HG02759 (cell line): ENCODE results near the gene MIER1.
"Not testable (repeated sequence)": the region's sequence is repeated elsewhere in the genome, so short reads cannot be mapped to it uniquely, and the experiment has no call there.

Source experiments
- ATAC-seq: cut with Tn5 transposase; IDR thresholded peaks from one replicate; pipeline ENCODE4 v1.9.1; 2021; ENCODE audit warnings: mild to moderate bottlenecking, moderate library complexity; ENCODE audit not compliant: unreplicated experiment

Gene MIER1

DNA sequence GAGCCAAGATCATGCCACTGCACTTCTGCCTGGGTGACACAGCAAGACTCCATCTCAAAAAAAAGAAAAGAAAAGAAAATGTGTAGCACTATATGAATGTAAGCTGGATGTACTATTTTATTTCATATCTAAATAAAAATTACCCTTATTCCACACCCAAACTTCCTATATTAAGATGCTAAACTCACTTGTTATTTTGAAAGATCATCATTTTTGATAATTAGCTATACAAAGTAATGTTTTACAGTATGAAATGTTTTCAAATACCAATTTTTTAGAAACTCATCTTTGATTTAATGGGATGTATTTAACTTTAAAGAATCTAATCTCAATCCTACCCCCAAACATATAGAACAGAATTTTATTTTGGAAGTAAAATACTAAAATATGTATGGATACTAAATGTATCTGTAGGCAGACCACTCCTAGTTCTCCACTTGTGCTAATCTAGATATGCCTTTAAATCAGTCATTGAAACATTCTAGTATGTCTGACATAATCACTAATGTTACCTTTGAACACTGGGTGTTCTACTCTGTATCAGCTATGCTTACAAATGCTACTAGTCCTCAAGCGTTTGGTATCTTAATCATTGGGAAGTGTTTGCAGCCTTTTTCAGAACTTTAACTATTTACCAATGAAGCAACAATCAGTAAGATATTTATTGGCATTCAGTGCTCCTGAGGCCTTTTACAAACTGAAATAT lies 12.9 kb downstream of the MIER1 start:
- ATAC-seq = no peak

GRCh38 chr1:66938613-66939012 lies 13.8 kb downstream of the MIER1 start:
- no peak for ATAC-seq

DNA sequence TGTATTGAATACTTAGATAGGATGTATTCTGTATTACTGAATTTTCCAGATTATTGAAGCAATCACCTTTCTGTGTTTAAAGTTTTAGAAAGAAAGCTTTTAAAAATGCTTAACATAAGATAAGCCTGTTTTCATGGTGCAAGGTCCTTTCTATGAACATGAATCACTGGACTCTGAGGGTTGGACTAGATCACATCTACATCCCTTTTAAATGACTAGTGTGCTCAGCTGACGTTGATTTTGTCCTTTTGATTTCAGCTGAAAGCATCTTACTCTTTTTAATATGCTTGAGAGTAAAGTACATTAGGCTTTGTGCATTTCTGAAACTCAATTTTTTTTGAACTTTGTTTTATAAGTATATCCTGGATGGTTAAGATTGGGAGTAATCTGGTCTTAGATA lies 16.2 kb downstream of the MIER1 start:
- ATAC-seq = no peak

DNA sequence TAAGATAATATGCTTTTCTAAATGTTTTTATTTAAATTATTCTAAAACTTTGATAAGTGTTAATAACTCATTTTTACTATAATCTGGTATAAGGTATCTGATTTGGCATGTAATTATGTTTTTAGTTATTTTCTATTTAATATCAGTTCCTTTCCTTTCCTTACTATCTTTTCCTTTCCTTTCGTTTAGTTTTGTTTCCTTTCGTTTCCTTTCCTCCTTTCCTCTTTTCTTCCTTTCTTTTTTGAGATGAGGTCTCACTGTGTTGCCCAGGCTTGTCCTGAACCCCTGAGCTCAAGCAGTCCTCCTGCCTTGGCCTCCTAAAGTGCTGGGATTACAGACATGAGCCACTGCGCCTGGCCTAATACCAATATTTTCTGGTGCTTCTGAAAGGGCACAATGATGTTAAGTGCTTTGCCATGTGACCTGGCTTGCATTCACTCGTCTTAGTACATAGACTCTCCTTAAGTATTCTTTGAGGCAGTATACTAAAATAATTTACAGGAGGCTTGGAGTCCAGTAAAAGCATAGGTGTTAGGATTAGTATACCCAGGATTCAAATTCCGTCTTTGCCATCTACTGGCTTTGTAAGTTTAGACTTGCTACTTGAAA lies 18.7 kb downstream of the MIER1 start:
- ATAC-seq = no peak

DNA sequence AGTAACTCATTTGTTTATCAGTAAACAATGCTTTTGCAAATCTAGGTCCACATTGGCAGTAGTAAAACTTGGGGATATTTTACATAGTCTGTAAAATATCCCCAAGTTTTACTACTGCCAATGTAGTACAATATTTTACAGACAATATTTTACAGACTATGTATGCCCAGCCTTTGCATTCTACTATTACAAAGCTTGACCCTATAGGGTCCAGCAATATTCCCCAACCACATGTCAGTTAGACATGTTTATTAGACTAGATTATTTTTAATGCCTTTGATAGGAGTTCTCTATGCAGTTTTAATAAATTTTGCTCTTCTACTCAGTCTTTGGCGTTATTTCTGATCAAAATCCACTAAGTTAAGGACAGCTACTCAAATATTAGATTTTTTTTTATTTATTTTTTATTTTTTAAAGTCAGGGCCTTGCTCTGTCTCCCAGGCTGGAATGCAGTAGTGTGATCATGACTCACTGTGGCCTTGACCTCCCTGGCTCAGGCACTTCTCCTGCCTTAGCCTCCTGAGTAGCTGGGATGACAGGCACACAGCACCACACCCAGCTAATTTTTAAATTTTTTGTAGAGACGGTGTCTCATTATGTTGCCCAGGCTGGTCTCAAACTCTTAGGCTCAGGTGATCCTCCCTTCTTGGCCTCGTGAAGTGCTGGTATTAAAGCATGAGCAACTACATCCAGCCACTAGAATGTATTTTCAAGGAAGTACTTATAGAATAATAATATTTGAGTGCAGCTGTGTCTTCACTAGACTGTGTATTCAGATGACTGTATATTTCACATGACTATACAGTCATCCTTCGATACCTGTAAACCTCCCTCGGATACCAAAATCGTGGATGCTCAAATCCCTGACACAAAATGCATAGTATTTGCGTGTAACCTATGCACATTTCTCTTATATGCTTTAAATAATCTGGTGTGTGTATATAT lies 19.8 kb downstream of the MIER1 start:
- ATAC-seq = no peak

GRCh38 chr1:66945316-66945715 lies 20.5 kb downstream of the MIER1 start:
- no peak for ATAC-seq

DNA sequence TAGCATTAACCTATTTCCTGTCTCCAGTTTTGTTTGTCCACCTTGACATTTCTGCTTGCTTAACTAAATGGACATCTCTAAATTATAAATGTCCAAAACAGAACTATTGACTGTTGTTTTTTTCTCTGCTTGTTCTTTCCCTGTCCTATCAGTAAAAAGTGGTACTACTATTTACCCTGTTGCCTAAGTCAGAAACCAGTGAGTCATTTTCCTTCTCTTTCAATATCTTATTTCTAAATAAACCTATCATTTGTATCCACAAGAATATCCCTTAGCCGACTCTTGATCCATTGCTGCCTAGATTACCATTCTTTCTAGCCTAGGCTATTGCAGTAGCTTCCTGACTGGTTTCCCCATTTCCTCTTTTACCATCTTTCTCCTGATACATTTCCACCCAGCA lies 22.5 kb downstream of the MIER1 start:
- ATAC-seq = no peak

GRCh38 chr1:66951513-66951912 lies 26.7 kb downstream of the MIER1 start:
- no peak for ATAC-seq

- ATAC-seq = peak; percentile 91
Measured at GRCh38 chr1:66954208-66954607, 29.4 kb downstream of the MIER1 start.

DNA sequence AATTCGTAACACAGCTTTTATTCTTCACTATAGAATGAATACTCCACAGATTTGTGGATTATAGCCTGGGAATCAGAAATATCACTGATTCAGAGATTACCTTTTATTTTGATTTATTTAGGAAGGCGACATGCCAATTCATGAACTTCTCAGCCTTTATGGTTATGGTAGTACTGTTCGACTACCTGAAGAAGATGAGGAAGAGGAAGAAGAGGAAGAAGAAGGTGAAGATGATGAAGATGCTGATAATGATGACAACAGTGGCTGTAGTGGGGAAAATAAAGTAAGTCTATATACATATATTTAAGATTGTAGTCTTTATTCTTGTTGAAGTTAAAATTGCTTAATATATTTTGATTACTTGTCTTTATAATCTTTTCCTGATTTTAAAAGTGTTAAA lies 33.1 kb downstream of the MIER1 start:
- ATAC-seq = no peak

DNA sequence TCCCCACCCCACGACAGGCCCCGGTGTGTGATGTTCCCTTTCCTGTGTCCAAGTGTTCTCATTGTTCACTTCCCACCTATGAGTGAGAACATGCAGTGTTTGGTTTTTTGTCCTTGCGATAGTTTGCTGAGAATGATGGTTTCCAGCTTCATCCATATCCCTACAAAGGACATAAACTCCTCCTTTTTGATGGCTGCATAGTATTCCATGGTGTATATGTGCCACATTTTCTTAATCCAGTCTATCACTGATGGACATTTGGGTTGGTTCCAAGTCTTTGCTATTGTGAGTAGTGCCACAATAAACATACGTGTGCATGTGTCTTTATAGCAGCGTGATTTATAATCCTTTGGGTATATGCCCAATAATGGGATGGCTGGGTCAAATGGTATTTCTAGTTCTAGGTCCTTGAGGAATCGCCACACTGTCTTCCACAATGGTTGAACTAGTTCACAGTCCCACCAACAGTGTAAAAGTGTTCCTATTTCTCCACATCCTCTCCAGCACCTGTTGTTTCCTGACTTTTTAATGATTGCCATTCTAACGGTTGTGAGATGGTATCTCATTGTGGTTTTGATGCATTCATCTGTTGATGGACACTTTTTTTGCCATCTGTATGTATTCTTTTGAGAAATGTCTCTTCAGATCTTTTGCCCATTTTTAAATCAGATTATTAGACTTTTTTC lies 41.5 kb downstream of the MIER1 start:
- ATAC-seq = not testable (repeated sequence)

DNA sequence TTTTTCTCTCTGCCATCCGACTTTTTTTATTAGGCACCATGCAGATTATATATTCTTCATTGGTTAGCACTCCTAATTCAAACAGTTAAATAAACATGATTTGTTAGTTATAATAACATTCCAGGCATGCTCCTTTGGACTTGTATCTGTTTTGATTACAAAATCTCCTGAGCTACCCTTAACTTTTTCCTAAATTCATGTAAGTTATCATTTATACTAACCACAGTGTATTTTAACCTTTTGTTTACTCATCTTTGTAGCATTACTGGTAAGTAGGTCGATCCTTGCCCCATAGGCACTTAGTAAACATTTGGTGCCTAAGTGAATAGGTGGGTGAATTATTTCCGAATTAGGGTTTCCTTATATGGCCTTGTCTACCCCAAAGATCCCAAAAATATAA lies 43.8 kb downstream of the MIER1 start:
- no peak for ATAC-seq

DNA sequence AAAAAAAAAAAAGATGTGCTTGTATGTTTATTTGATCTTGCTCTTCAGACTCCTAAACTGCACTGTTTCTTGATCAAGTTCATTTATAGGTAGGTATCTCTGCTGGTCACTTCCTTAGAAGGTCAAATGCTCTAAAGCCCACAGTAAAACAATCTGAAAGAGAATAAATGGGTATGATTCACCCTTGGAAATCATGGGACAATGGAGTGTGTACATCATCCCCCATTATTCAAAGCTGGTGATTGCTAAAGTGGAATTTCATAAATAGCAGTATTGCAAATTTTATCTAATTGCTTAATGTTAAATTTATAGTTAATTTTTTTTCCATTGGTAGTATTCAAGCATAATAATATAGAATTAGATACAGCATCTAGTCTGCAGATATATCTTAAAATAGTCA lies 53.4 kb downstream of the MIER1 start:
- ATAC-seq = no peak

DNA sequence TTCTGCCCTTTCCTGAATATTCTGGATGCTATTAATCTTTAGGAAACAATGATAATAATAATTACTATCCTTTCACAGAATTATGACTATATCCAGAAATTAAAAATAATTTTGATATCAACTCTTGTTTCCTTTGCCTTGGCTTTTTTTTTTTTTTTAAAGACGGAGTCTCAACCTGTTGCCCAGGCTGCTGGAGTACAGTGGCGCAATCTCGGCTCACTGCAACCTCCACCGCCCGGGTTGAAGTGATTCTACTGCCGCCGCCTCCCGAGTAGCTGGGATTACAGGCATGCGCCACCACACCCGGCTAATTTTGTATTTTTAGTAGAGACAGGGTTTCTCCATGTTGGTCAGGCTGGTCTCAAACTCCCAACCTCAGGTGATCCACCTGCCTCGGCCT lies 54.8 kb downstream of the MIER1 start:
- ATAC-seq = not testable (repeated sequence)

GRCh38 chr1:66980745-66981367 lies 56.1 kb downstream of the MIER1 start:
- ATAC-seq = no peak

GRCh38 chr1:66981679-66982078 lies 56.9 kb downstream of the MIER1 start:
- ATAC-seq = no peak

- ATAC-seq = peak; percentile 58
Measured at GRCh38 chr1:66982561-66983260, 57.9 kb downstream of the MIER1 start.

GRCh38 chr1:66984491-66984890 lies 59.7 kb downstream of the MIER1 start:
- ATAC-seq = peak; percentile 83

DNA sequence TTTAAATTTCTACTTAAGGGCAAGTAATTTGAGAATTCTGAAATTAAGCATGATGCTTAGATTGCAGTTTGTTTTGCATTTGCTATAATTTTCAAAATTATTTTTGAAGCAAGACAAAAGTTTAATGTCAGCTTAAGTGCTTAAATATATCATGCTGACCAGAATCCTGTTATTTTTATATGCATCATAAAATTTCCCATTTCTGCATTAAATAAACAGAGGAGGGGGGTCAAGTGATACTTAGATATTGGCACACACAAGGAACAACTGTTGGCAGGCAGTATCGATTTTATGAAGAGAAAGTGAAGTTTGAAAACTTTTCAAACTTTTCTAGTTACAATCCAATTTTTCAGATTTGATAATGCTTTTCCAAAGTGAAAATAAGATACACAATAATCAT lies 61.0 kb downstream of the MIER1 start:
- ATAC-seq = no peak

DNA sequence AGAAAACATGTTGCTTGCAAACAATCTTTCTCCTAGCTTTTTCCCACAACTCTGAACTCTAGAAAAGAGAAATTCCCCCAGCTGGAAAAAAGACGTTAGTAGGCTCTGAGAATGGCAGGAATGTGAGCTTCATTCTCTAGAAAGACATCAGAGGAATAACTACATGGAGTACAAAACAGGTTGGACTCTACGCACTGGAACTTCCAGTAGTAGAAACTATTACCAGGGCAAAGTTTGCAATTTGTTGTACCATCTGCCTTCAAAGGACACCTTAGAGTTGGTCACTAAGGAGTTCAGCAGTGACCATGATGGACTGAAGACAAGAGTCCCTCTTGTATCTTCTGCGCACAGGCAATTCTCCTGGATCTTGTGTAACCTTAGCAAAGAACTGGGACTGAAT lies 68.3 kb downstream of the MIER1 start:
- ATAC-seq = no peak
